DOHH2 (cell line): ENCODE results near the gene HPCAL4.

ENCODE experiments used
- CTCF ChIP-seq: fragments of 200-600 bp; sonication (generic); IDR thresholded peaks from one replicate; pipeline ENCODE4 v1.5.1; 2014; ENCODE audit warnings: antibody characterized with exemption, mild to moderate bottlenecking, low read depth, low read length; ENCODE audit not compliant: poor library complexity, severe bottlenecking
- EZH2phosphoT487 ChIP-seq: fragments of 200-600 bp; sonication (generic); IDR thresholded peaks from 2 replicates; pipeline ENCODE4 v1.6.1; 2017; ENCODE audit warnings: borderline replicate concordance, mild to moderate bottlenecking, antibody characterized with exemption, low read length, moderate library complexity, mixed read lengths

- TF ChIP-seq CTCF, result no peak
- no peak for TF ChIP-seq EZH2phosphoT487
These were observed 26.6 kb upstream of the HPCAL4 start for GRCh38 chr1:39717809-39718208.
